GM18526 (cell line): ENCODE results near the gene FAM219A.

Source experiments
- POLR2A ChIP-seq: IDR thresholded peaks from 3 replicates; pipeline ENCODE4 v1.6.1; 2011; ENCODE audit not compliant: insufficient read length; ENCODE audit errors: extremely low read depth

FAM219A gene

DNA sequence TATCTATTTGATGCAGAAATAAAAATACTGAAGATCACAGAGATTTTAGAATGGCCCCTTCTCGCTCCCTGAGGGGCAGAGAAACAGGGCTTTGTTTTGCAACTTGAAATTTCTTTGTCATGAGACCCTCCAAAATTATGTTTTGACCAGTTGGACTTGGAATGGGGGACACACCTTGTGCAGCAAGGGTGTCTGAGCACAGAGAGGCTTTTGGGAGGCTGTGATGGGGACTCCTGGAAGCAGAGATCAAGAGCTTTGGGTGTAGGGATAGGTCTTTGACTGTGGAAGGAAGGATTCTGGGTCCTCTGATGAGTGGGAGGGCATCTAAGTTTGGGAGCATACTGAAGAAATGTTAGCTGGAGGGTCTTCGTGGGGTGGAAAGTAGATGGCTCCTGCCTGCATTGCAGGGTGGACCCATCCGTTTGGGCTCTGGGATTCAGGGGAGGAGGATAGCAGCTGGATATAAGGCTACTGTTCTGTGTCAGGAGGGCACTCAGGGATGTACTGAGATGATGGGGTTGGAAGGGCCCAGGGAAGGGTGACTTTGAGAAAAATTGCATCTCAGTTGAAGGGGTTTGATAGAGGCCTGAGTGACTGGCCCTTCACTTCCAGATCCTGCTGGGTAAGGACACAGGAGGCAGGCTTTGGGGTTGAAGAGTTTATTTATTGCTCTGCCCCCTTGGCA is 79.9 kb downstream of the FAM219A start:
- no peak for TF ChIP-seq POLR2A

- no peak for TF ChIP-seq POLR2A
Observed at GRCh38 chr9:34377404-34377746, 81.0 kb downstream of the FAM219A start.

DNA sequence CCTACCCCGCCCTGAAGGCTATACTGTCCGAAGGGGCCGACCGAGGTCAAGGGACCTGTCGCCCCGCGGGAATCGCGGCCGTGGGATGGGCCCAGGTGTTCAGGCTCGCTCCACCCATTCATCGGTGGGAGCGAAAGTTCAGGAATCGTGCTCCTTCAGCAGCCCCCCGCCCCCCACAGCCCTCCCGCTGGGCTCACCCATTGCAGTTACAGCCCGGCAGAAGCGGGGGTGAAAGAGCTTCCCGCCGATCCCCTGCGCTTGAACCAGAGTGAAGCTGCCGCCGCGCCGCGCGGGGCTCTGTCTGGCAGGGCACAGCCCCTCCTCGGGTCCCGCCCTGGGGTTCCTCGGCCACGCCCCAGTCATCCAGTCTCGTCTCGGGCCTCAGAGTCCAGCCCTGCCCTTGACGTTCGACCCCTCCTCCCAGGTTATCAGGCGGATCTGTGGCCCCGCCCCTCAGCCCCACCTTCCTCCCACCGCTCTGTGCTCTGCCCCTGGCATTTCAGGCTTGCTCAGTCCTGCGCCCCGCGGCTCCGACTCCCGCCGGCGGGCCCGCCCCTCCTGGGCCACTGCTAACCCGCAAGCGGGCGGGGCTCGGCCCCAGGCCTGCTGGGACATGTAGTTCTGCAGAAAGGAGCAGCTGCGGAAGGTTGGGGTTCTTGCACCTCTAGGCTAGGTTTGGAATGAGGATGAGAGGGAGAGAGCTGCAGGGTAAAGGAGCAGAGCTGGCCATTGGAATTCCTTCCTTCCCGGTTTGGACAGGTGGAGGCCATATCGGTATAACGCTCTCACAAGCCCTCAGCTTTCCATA is 81.6 kb downstream of the FAM219A start, which contains the start of gene MYORG:
Gene MYORG, minus strand, starts transcription at position 303 of the 808 bp plus-strand sequence. CDS start 3,955 bp downstream, outside the sequence.
- peak; percentile 39 for TF ChIP-seq POLR2A

DNA sequence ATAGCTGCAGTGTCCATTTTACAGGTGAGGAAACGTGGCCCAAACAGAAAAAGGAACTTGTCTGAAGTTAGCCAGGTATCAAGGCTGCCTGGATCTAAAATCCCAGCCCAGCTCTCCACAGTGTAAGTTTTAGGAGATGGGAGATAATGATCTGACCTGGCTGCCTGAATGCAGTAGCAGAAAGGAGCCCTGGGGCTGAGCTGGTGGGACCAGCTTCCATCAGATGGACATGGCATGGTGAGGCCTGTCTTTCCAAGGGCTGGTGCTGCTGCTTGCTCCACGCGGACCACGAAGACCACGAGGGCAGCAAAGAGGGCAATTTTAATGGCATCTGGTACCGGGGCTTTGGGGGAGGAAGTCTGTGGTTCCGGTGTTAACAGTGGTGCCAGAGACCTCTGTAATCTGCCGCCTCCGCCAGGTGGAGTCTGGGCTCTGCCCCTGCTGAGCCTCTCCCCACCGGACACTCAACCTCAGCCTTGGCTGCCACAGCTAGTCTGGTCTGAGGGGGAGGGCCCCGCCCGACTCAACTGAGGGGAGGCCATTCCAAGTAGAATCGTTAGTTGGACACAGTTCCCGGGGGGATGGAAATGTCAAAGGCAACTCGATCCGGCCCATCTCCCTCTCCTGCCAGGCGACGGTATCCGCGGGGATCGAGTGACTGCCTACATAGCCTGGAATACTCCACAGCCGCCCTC is 82.3 kb downstream of the FAM219A start:
- no peak for TF ChIP-seq POLR2A

- no peak for TF ChIP-seq POLR2A
Observed at GRCh38 chr9:34374905-34375552, 83.3 kb downstream of the FAM219A start.

DNA sequence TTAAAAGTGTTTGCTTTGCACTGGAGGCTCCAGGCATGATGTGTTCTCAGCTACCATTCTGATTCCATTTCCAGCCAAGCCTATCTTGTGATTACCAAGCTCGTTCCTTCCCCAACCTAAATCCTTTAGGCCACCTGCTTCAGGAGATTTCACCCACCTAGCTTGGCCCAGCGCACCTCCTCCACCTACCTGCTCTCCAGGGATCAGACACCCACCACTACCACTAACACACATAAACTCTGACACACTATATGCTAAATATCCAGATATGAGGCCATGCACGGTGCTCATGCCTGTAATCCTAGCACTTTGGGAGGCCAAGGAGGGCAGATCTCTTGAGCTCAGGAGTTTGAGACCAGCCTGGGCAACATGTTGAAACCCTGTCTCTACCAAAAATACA is 84.0 kb downstream of the FAM219A start:
- TF ChIP-seq POLR2A, result no peak

DNA sequence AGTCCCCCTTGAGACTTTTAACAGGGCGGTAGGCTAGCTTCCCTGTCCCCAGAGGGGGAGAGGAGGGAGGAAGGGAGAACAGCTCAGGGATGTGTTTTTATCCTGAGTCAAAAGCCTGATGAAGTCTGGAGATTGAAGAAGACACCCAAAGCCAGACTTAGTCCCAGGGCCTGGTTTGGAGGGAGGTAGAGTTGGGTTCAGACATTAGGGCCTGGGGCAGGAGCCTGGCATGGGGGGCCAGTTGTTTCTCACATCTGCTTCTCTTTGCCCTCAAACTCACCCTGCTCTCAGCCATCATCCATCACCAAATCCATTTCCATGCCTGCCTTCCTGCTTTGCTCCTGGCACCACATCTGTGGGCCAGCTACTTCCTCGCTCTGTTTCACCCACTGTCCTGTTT is 84.6 kb downstream of the FAM219A start:
- no peak for TF ChIP-seq POLR2A

DNA sequence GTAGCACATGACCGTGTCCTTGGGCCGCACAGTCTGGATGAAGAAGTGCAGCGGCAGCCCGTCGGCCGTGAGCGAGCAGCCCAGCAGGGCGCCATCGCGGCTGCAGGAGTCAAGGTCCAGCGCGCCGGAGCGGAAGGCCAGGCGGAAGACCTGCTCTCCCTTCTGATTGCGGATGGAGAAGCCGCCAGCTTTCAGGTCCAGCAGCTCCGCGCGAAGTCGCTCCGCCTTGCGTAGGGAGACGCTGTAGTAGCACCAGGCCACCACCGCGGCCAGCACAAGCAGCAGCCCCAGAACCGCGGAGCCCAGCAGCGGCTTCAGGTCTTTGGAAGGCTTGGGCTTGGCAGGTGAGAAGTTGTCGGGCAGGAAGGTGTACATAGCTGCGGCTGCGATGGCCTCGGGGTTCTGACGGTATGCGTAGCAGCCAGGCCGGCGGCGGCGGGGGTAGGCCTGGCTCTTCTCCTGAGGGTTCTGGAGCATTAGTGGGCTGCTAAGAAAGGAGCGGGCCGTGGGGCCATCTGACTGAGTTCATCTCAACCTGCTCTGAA is 85.8 kb downstream of the FAM219A start:
- TF ChIP-seq POLR2A, result no peak

DNA sequence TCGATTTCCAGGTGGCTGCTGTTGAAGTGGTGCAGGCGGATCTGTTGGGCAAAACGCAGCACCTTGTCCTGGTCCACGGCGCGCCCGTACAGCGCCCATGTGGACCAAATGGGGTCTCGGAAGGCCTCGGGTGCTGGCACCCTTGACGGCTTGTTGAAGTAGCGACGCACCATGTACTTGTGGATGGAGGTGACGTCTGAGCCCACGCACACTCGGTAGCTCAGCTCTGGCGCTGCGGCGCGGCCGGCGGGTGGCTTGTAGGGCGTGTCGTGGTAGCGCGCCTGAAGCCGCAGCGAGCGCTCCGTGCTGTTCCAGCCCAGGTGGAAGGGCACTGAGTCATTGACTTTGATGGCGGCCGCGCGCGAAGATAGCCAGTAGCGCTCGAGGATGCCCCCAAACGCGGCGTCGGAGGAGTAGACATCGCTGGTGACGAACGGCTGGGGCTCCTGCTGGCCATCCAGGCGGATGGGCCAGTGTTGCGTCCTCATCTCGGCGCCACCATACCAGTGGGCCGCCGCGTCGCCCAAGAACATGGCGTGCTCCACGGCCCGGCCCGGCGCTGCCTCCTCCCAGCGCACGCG is 86.4 kb downstream of the FAM219A start:
- TF ChIP-seq POLR2A, result no peak

- no peak for TF ChIP-seq POLR2A
Observed at GRCh38 chr9:34370970-34371880, 87.1 kb downstream of the FAM219A start.

- TF ChIP-seq POLR2A, result no peak
Observed at GRCh38 chr9:34370335-34370969, 87.9 kb downstream of the FAM219A start.

DNA sequence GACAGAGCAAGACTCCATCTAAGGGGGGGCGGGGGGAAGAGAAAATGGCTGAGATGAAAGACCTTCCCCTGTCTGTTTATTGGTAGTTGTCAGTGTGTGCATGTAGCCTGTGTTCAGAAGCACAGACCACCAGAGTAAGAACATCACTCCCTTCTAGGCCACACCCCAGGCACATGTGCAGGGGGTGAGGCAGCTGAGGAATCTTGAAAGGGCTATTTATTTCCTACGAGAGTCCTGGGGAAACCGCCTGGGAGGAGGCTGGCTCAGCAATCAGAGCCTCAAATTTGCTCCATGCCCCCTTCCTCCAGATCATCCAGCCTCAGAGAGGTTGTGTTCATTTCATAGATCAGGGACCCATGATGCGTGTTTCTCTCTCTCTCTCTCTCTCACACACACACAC is 88.7 kb downstream of the FAM219A start:
- no peak for TF ChIP-seq POLR2A

DNA sequence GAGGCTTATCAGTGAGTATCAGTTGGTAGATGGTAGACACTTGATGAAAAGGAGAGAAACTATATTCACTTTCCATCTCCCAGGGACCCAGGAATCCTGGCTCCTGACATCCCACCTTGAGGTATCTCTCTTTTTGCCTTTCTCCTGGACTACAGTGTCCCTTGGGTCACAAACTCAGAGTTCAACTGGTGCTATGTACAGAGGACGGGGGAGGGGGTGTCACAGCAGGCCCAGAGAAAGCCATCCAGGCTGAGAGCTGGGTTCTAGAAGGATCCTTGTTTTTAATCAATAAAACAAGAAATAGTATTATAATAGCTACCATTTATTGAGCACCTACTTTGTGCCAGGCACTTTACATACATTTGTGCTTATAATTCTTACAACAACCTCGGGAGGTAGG is 92.0 kb downstream of the FAM219A start:
- TF ChIP-seq POLR2A, result no peak
